Ishikawa (cell line): ENCODE data around the gene RGL1.

Source experiments
- CREB1 ChIP-seq: IDR thresholded peaks from 2 replicates; pipeline ENCODE4 v1.6.1; 2012; ENCODE audit warnings: low read depth
- EGR1 ChIP-seq: IDR thresholded peaks from 2 replicates; pipeline ENCODE4 v1.6.1; 2012
- TEAD4 ChIP-seq: IDR thresholded peaks from 2 replicates; pipeline ENCODE4 v1.6.1; 2012
- ZBTB7A ChIP-seq: IDR thresholded peaks from 2 replicates; pipeline ENCODE4 v1.6.1; 2012; ENCODE audit warnings: low read depth
- TF ChIP-seq, protein P1 (sequence below): IDR thresholded peaks from 2 replicates; pipeline ENCODE4 v1.6.1; 2012
- TF ChIP-seq, protein P2 (sequence below): IDR thresholded peaks from 2 replicates; pipeline ENCODE4 v1.6.1; 2012; ENCODE audit warnings: low read depth, mild to moderate bottlenecking

DNA sequence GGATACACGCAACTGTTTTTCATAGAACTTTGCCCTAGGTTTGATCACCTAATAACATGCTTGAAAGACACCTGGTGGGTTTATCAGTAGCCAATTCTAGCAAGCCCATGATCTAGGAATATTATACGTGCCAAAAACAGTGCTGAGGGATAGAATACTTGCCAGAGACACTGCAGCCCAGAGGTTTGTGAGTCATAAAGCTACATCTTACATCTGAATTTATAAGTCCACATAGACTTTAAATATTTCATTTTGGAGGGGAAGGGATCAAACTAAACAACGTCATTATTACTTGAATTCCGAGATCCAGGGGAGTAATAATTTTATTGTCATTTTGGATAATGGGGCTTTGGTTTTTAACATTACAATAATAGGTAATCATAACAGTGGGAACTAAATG is 31.7 kb downstream of the RGL1 start:
- TF ChIP-seq CREB1 (no peak), TEAD4 (no peak), EGR1 (no peak), ZBTB7A (no peak)
- TF ChIP-seq, protein P1, sequence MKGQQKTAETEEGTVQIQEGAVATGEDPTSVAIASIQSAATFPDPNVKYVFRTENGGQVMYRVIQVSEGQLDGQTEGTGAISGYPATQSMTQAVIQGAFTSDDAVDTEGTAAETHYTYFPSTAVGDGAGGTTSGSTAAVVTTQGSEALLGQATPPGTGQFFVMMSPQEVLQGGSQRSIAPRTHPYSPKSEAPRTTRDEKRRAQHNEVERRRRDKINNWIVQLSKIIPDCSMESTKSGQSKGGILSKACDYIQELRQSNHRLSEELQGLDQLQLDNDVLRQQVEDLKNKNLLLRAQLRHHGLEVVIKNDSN: no peak
- TF ChIP-seq, protein P2, sequence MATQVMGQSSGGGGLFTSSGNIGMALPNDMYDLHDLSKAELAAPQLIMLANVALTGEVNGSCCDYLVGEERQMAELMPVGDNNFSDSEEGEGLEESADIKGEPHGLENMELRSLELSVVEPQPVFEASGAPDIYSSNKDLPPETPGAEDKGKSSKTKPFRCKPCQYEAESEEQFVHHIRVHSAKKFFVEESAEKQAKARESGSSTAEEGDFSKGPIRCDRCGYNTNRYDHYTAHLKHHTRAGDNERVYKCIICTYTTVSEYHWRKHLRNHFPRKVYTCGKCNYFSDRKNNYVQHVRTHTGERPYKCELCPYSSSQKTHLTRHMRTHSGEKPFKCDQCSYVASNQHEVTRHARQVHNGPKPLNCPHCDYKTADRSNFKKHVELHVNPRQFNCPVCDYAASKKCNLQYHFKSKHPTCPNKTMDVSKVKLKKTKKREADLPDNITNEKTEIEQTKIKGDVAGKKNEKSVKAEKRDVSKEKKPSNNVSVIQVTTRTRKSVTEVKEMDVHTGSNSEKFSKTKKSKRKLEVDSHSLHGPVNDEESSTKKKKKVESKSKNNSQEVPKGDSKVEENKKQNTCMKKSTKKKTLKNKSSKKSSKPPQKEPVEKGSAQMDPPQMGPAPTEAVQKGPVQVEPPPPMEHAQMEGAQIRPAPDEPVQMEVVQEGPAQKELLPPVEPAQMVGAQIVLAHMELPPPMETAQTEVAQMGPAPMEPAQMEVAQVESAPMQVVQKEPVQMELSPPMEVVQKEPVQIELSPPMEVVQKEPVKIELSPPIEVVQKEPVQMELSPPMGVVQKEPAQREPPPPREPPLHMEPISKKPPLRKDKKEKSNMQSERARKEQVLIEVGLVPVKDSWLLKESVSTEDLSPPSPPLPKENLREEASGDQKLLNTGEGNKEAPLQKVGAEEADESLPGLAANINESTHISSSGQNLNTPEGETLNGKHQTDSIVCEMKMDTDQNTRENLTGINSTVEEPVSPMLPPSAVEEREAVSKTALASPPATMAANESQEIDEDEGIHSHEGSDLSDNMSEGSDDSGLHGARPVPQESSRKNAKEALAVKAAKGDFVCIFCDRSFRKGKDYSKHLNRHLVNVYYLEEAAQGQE: no peak
